Karpas-422 (cell line): Measurements from ENCODE around the gene PCDH9. TPM values are rescaled to one million over a fixed set of nuclear protein-coding genes. Genes with fewer than 3 reads are reported as not detected.
A peak's percentile ranks its signal among the peaks of the same experiment; 100 is the strongest.

Experiments
- DNase-seq: peaks from one replicate; pipeline ENCODE4 v3.0.0-alpha.2; 2015
- H2AFZ ChIP-seq: fragments of 200-600 bp; sonication (generic); 2 replicates; pipeline ENCODE4 v1.6.1; 2014; ENCODE audit warnings: antibody characterized with exemption, low read length, mixed read lengths
- H3K27ac ChIP-seq: fragments of 200-600 bp; sonication (generic); 2 replicates; pipeline ENCODE4 v1.5.1; 2014; ENCODE audit warnings: mild to moderate bottlenecking, low read length, moderate library complexity
- H3K27me3 ChIP-seq: fragments of 200-600 bp; sonication (generic); 2 replicates; pipeline ENCODE4 v1.6.1; 2014; ENCODE audit warnings: low read length, mixed read lengths
- H3K36me3 ChIP-seq: fragments of 200-600 bp; sonication (generic); 2 replicates; pipeline ENCODE4 v1.6.1; 2014; ENCODE audit warnings: low read length, mixed read lengths; ENCODE audit not compliant: insufficient read depth
- H3K4me1 ChIP-seq: fragments of 200-600 bp; sonication (generic); 2 replicates; pipeline ENCODE4 v1.6.1; 2014; ENCODE audit warnings: mild to moderate bottlenecking, low read length, mixed read lengths
- H3K4me2 ChIP-seq: fragments of 200-600 bp; sonication (generic); 2 replicates; pipeline ENCODE4 v1.6.1; 2014; ENCODE audit warnings: low read length, low read depth, mild to moderate bottlenecking; ENCODE audit not compliant: poor library complexity, severe bottlenecking
- H3K4me3 ChIP-seq: fragments of 200-600 bp; sonication (generic); 2 replicates; pipeline ENCODE4 v1.5.1; 2014; ENCODE audit warnings: mild to moderate bottlenecking, antibody characterized with exemption, low read length, mixed read lengths
- H3K79me2 ChIP-seq: fragments of 200-600 bp; sonication (generic); 2 replicates; pipeline ENCODE4 v1.6.1; 2014; ENCODE audit warnings: mild to moderate bottlenecking, low read length, mixed read lengths
- H3K9ac ChIP-seq: fragments of 200-600 bp; sonication (generic); 2 replicates; pipeline ENCODE4 v1.6.0; 2014; ENCODE audit warnings: low read length
- H3K9me2 ChIP-seq: fragments of 200-600 bp; sonication (generic), shearing (Covaris generic); replicated peaks from 2 replicates; pipeline ENCODE4 v1.6.0; 2014; ENCODE audit warnings: mild to moderate bottlenecking, low read length, moderate library complexity; ENCODE audit not compliant: insufficient read depth
- H3K9me3 ChIP-seq: fragments of 300-700, 200-600 bp; sonication (generic); 2 replicates; pipeline ENCODE4 v1.6.1; 2014; ENCODE audit warnings: low read length, mixed read lengths
- H4K20me1 ChIP-seq: fragments of 200-600 bp; sonication (generic); 2 replicates; pipeline ENCODE4 v1.6.1; 2014; ENCODE audit warnings: mild to moderate bottlenecking, antibody characterized with exemption, low read length, low read depth; ENCODE audit not compliant: insufficient read depth
- total RNA-seq: library from RNA; depleted of rRNA; stranded (reverse); fragments of >200 nt; shearing (Covaris generic); gene quantifications from 2 replicates; pipeline ENCODE4 v1.2.3, GENCODE V29; 2014; ENCODE audit warnings: low replicate concordance

PCDH9 gene
- total RNA-seq, 1 experiment from 2014 or later, result 5.8 TPM

- Histone ChIP-seq H3K9me2 (no peaks in the 10 kb centered on the region), H3K9me3 (no peaks in the 10 kb centered on the region), H3K4me2 (peak overlapping the region; percentile 78), H2AFZ (peak overlapping the region; percentile 72), H3K9ac (peak overlapping the region; percentile 60), H4K20me1 (no peaks in the 10 kb centered on the region), H3K27me3 (no peaks in the 10 kb centered on the region), H3K79me2 (no peaks in the 10 kb centered on the region), H3K36me3 (no peaks in the 10 kb centered on the region), H3K27ac (peak overlapping the region; percentile 95), H3K4me1 (peaks cover 60% of the 10 kb centered on the region), H3K4me3 (peak overlapping the region; percentile 61)
- DNase-seq, result peak; percentile 89
Observed at GRCh38 chr13:66659701-66660467, 570.3 kb downstream of the PCDH9 start.

DNA sequence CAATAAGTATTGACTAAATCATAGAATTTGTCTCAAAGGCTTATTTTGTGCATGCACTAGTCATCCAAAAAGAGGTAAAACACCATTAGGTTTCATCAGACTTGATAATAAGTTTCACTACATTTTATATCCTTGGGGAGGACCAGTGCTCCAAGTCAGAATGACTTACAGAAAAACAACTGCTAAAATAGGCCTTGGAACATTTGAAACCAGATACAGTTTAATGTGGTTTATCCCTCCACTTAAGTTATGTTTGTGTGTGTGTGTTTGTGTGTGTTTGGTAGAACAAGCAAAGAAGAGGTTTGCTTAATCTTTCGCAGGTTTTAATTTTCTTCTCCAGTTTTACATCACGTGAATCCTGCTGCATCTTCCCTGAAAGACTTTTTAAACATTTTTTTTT lies 570.9 kb downstream of the PCDH9 start:
- Histone ChIP-seq H3K36me3 (no peaks in the 10 kb centered on the region), H3K4me3 (peak overlapping the region; percentile 61), H3K4me1 (peaks cover 60% of the 10 kb centered on the region), H2AFZ (peak overlapping the region; percentile 72), H3K9me2 (no peaks in the 10 kb centered on the region), H3K9me3 (no peaks in the 10 kb centered on the region), H3K27ac (peak overlapping the region; percentile 95), H3K9ac (peak overlapping the region; percentile 60), H4K20me1 (no peaks in the 10 kb centered on the region), H3K79me2 (no peaks in the 10 kb centered on the region), H3K27me3 (no peaks in the 10 kb centered on the region), H3K4me2 (peak overlapping the region; percentile 78)
- no peak for DNase-seq

DNA sequence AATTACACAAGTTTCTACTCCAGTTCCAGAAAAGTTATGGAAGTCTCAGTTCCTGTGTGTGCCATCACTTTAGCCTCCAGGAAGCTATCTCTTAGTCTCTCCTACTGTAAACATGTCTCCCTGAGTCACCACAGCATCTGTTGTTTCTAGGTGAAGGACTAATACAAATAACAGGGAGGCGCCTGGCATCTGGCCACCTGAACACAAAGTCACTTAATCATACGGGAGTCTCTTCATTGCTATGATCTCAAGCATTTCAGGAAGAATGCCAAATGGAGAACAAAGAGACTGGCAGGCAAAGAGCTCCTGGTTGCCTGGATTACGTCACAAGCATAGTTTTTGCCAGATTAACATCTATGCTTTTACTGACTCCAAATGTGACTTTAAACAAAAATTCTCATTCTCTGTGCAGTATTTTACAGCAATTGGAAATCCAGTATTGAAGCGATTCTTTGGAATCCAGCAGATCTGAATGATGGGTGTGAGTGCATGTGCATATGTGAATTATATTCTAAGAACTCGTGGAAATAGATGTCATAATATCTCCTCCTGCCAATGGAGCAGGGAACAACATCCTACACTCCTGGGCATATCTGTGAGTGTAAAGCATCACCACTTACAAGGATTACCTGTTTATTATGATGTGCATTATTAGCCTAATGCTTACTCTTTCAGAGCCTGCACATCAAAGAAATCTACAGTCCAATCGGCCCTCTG lies 572.8 kb downstream of the PCDH9 start:
- no peaks in the 10 kb centered on the region for H3K79me2 ChIP-seq
- no peaks in the 10 kb centered on the region for H3K36me3 ChIP-seq
- H4K20me1 ChIP-seq, result no peaks in the 10 kb centered on the region
- no peak overlapping the region for H3K27ac ChIP-seq
- H3K4me2 ChIP-seq, result no peak overlapping the region
- peak overlapping the region; percentile 66; the same call in 1 of the 2 replicates for H2AFZ ChIP-seq
- H3K9ac ChIP-seq, result no peak overlapping the region
- no peak overlapping the region for H3K4me3 ChIP-seq
- H3K9me3 ChIP-seq, result no peaks in the 10 kb centered on the region
- peaks cover 55% of the 10 kb centered on the region for H3K4me1 ChIP-seq
- DNase-seq, result no peak
- H3K27me3 ChIP-seq, result no peaks in the 10 kb centered on the region
- no peaks in the 10 kb centered on the region for H3K9me2 ChIP-seq

DNA sequence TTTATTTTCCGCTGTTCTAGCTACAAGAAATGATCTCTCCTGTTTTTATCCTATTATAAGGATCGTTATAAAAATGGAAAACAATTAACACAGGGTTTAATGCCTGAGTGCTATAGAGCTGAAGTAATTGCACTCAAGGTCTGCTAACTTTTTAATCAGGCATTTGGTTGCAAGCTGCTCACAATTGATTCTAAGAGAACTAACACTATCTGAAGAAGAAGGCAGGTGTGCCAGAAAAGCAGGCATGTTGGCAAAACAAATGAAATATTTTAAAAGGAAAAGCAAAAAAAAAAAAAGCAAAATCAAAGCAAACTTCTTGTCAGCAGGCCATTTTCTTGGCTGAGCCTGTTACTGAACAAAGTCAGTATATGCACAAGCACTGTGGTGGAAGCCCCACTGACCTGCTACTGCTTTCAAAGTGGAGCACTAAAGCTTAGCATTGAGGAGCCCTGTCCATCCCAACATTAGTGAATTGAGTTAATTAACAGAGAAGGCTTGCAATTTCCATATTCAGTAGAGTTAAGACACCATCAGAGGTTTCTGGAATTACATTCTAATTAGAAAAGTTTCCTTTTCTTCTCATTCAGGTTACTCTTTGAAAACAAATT lies 574.2 kb downstream of the PCDH9 start:
- Histone ChIP-seq H3K4me2 (no peak overlapping the region), H3K9me3 (peaks cover 2% of the 10 kb centered on the region; the same call in 1 of the 2 replicates), H4K20me1 (no peaks in the 10 kb centered on the region), H3K36me3 (no peaks in the 10 kb centered on the region), H3K79me2 (no peaks in the 10 kb centered on the region), H3K27ac (peak overlapping the region; percentile 18; the same call in 1 of the 2 replicates), H2AFZ (peak overlapping the region; percentile 66), H3K9ac (no peak overlapping the region), H3K4me1 (peaks cover 53% of the 10 kb centered on the region), H3K9me2 (no peaks in the 10 kb centered on the region), H3K27me3 (no peaks in the 10 kb centered on the region), H3K4me3 (no peak overlapping the region)
- peak; percentile 48 for DNase-seq

DNA sequence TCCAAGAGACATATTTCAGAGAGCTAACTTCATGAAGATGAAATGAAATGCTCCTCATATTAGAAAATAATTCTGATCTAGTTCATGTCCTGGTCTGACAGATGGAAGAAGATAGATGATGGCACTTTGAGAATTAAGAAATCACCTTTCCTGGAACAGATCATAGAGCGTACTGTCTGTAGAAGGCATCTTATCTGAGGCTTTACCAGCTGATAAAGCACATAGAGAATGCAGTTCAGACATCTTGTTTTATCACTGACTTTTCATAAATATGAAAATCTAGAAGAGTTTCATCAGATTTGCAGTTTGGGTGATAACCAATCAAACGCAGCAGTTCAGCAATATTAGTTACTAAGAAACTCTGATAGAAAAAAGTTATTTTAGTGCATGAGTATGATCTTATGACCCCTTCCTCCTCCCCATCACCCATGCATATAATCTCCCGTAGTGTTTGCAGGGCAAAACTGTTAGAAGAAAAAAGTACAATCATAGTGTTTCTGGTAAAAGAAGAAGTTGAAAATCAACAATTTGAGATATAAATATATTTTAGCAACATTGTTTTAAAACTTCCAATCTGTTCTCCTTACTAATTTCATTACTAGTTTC lies 585.2 kb downstream of the PCDH9 start:
- no peak overlapping the region for H3K4me3 ChIP-seq
- no peak for DNase-seq
- no peaks in the 10 kb centered on the region for H3K9me2 ChIP-seq
- H3K4me2 ChIP-seq, result no peak overlapping the region
- H3K4me1 ChIP-seq, result peaks cover 5% of the 10 kb centered on the region
- no peak overlapping the region for H3K9ac ChIP-seq
- no peaks in the 10 kb centered on the region for H3K79me2 ChIP-seq
- peak overlapping the region; percentile 60 for H2AFZ ChIP-seq
- no peaks in the 10 kb centered on the region for H3K9me3 ChIP-seq
- no peaks in the 10 kb centered on the region for H4K20me1 ChIP-seq
- H3K27ac ChIP-seq, result no peak overlapping the region
- no peaks in the 10 kb centered on the region for H3K36me3 ChIP-seq
- no peaks in the 10 kb centered on the region for H3K27me3 ChIP-seq

DNA sequence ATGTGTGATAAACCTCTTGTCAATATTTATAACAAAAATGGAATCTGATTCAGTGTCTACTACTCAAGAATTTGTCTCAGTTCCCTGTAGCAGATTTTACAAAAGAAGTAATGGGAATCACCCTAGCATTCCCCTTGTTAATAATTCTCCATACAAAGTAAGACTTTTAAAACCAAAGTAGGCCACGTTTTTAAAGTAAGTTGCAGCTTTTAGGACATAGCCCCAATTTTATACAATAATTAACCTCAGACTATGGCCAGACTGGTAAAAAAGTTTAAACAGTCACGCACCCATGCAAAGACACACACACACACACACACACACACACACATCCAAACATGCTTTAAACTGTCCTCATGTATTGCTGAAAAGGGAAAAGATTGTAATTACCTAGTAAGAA lies 589.9 kb downstream of the PCDH9 start:
- peaks cover 5% of the 10 kb centered on the region for H3K4me1 ChIP-seq
- no peak for DNase-seq
- no peaks in the 10 kb centered on the region for H3K79me2 ChIP-seq
- H3K9me3 ChIP-seq, result peaks cover 6% of the 10 kb centered on the region; the same call in 1 of the 2 replicates
- no peak overlapping the region for H3K4me3 ChIP-seq
- H3K9ac ChIP-seq, result no peak overlapping the region
- no peaks in the 10 kb centered on the region for H3K9me2 ChIP-seq
- no peaks in the 10 kb centered on the region for H4K20me1 ChIP-seq
- H3K27ac ChIP-seq, result no peak overlapping the region
- no peaks in the 10 kb centered on the region for H3K36me3 ChIP-seq
- no peak overlapping the region for H2AFZ ChIP-seq
- no peaks in the 10 kb centered on the region for H3K27me3 ChIP-seq
- H3K4me2 ChIP-seq, result no peak overlapping the region

DNA sequence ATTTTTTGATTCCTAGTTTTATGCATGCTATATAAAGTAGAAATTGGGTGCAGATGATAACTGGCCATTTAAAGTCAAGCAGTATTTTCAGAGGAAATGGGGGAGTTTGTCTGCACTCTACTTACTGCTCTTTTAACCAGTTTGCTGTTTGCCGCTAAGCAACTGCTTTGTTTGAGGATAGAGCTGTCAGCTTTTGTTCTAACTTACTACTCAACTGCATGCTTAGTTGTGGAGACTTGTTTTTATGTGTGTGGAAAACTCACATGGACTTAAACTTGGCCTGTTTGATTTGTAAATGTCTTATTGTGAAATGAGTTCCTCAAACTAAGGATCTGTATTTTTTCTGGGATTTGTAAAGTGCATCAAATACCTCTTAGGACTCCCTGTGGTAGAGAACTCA lies 591.1 kb downstream of the PCDH9 start:
- Histone ChIP-seq H3K9me3 (peaks cover 6% of the 10 kb centered on the region; the same call in 1 of the 2 replicates), H3K79me2 (no peaks in the 10 kb centered on the region), H3K4me1 (no peaks in the 10 kb centered on the region; the same call in 1 of the 2 replicates), H3K27ac (no peak overlapping the region), H3K4me2 (no peak overlapping the region), H3K36me3 (no peaks in the 10 kb centered on the region), H3K27me3 (no peaks in the 10 kb centered on the region), H3K9ac (no peak overlapping the region), H4K20me1 (no peaks in the 10 kb centered on the region), H2AFZ (no peak overlapping the region; the same call in 1 of the 2 replicates), H3K9me2 (no peaks in the 10 kb centered on the region), H3K4me3 (no peak overlapping the region)
- no peak for DNase-seq

DNA sequence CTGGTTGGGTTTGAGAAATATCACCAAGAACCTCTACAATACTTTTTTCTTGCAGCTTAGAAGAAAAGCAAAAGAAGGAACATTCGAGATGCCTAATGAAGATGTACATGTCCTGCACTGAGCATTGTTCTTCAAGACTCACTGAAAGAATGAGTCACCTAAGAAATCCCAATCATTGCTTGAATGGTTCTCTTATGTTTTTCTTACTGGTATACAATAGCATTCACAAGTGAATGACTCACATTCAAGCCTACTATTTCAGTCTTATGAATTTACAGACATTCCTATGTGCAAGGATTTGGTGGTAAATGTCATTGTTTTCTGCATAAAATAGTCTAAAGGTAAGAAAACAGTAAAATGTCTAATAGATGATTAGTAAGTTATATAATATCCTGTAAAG lies 594.6 kb downstream of the PCDH9 start:
- Histone ChIP-seq H4K20me1 (no peaks in the 10 kb centered on the region), H3K27me3 (no peaks in the 10 kb centered on the region), H3K27ac (no peak overlapping the region), H3K9me2 (no peaks in the 10 kb centered on the region), H3K79me2 (no peaks in the 10 kb centered on the region), H3K36me3 (no peaks in the 10 kb centered on the region), H3K4me3 (no peak overlapping the region), H2AFZ (peak overlapping the region; percentile 39; the same call in 1 of the 2 replicates), H3K9me3 (peaks cover 6% of the 10 kb centered on the region), H3K4me2 (no peak overlapping the region), H3K9ac (no peak overlapping the region), H3K4me1 (no peaks in the 10 kb centered on the region)
- DNase-seq, result no peak
